Measurements from ENCODE around the gene SLC25A6. TPM values are rescaled to one million over a fixed set of nuclear protein-coding genes. Genes with fewer than 3 reads are reported as not detected.

SLC25A6 gene
- total and polyA plus RNA-seq, 2 of the 13 experiments (the other 11 are each of a cell fraction or from before 2014, with no cell fraction given): 138 to 581 TPM

- TF ChIP-seq ZNF646 (CRISPR knock-in tag; IDR thresholded peaks at IDR 0.05) (no peak; the same call in 1 of the 2 replicates), ZNF891 (CRISPR knock-in tag; IDR thresholded peaks at IDR 0.05) (peak; percentile 49; the same call in 1 of the 2 replicates), NONO (IDR thresholded peaks at IDR 0.05) (no peak), NONO (CRISPR knock-in tag; conservative IDR thresholded peaks at IDR 0.05) (no peak), SP1 (IDR thresholded peaks at IDR 0.05) (0 out of 2 replicates have a peak, but pooled peaks have one; percentile 41), SP1 (CRISPR knock-in tag; IDR thresholded peaks at IDR 0.05) (peak; percentile 95), FLYWCH1 (CRISPR knock-in tag; IDR thresholded peaks at IDR 0.05) (no peak), ZBTB14 (CRISPR knock-in tag; IDR thresholded peaks at IDR 0.05) (peak; percentile 42; the same call in 1 of the 2 replicates), SIX1 (CRISPR knock-in tag; IDR thresholded peaks at IDR 0.05; ENCODE audit: borderline replicate concordance) (no peak), BCL3 (CRISPR knock-in tag; IDR thresholded peaks at IDR 0.05) (peak; percentile 91), KAT7 (CRISPR knock-in tag; IDR thresholded peaks at IDR 0.05; ENCODE audit: borderline replicate concordance) (peak; percentile 90; the same call in 1 of the 2 replicates), HNF1B (CRISPR knock-in tag; IDR thresholded peaks at IDR 0.05) (peak; percentile 61), ZNF644 (CRISPR knock-in tag; IDR thresholded peaks at IDR 0.05; ENCODE audit: low read depth) (no peak), USF2 (IDR thresholded peaks at IDR 0.05; ENCODE audit: low read depth, low read length) (peak; percentile 95), USF2 (CRISPR knock-in tag; IDR thresholded peaks at IDR 0.05; ENCODE audit: borderline replicate concordance) (peak; percentile 93; the same call in 1 of the 2 replicates)
Observed at GRCh38 chrX:1391707-1392375, at the start of gene SLC25A6 (continued).
